Mucosa of stomach (tissue), 1 donor: ENCODE results near the gene PUDP.
"Not testable (repeated sequence)": the region's sequence is repeated elsewhere in the genome, so short reads cannot be mapped to it uniquely, and the experiment has no call there.

Source experiments
- H3K27me3 ChIP-seq: one replicate; pipeline ENCODE4 v1.7.0; 2013; ENCODE audit warnings: mild to moderate bottlenecking, low read length; ENCODE audit not compliant: control insufficient read depth, insufficient read depth
- H3K36me3 ChIP-seq: one replicate; pipeline ENCODE4 v1.7.0; 2013; ENCODE audit warnings: low read length; ENCODE audit not compliant: control insufficient read depth, insufficient read depth
- H3K4me1 ChIP-seq: one replicate; pipeline ENCODE4 v1.7.0; 2013; ENCODE audit warnings: mild to moderate bottlenecking, low read length; ENCODE audit not compliant: control insufficient read depth, insufficient read depth
- H3K4me3 ChIP-seq: one replicate; pipeline ENCODE4 v1.7.0; 2013; ENCODE audit warnings: low read length
- H3K9ac ChIP-seq: one replicate; pipeline ENCODE4 v1.7.0; 2013; ENCODE audit warnings: mild to moderate bottlenecking, low read length, moderate library complexity
- H3K9me3 ChIP-seq: one replicate; pipeline ENCODE4 v1.7.0; 2013; ENCODE audit warnings: mild to moderate bottlenecking, low read length, moderate library complexity; ENCODE audit not compliant: control insufficient read depth
- donor health status: Pancreatic carcinoma.

PUDP gene

DNA sequence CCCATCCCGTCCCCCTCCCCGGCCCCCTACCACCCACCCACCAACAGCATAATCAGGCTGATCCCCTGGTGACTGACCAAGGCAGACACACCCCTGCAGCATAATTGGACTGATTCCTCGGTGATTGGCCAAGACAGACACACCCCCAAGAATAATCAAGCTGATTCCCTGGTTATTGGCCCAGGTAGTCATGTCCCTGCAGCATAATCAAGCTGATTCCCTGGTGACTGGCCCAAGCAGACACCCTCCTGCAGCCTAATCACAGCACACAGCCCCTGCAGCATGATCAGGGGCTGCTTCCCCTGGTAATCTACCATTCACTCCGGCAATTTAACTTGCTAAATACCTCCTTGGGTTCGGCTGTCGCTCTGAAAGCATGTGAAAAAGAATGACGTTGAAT, 47.9 kb downstream of the PUDP start:
- Histone ChIP-seq H3K36me3 (no peaks in the 10 kb centered on the region), H3K4me3 (no peak overlapping the region), H3K4me1 (no peaks in the 10 kb centered on the region), H3K9me3 (no peaks in the 10 kb centered on the region), H3K27me3 (no peaks in the 10 kb centered on the region), H3K9ac (no peak overlapping the region)

GRCh38 chrX:7095657-7096056, 52.3 kb downstream of the PUDP start:
- H3K36me3 ChIP-seq, H3K27me3 ChIP-seq, H3K9ac ChIP-seq, H3K9me3 ChIP-seq, H3K4me1 ChIP-seq, H3K4me3 ChIP-seq: not testable (repeated sequence)

- H3K4me1 ChIP-seq: peaks cover 3% of the 10 kb centered on the region
- no peaks in the 10 kb centered on the region for H3K36me3 ChIP-seq
- no peaks in the 10 kb centered on the region for H3K27me3 ChIP-seq
- no peaks in the 10 kb centered on the region for H3K9me3 ChIP-seq
- no peak overlapping the region for H3K9ac ChIP-seq
- H3K4me3 ChIP-seq: no peak overlapping the region
Measured at GRCh38 chrX:7093305-7093704, 54.6 kb downstream of the PUDP start.

GRCh38 chrX:7092543-7092942, 55.4 kb downstream of the PUDP start:
- Histone ChIP-seq H3K9me3 (no peaks in the 10 kb centered on the region), H3K4me1 (peaks cover 3% of the 10 kb centered on the region), H3K27me3 (no peaks in the 10 kb centered on the region), H3K9ac (no peak overlapping the region), H3K4me3 (no peak overlapping the region), H3K36me3 (no peaks in the 10 kb centered on the region)

- Histone ChIP-seq H3K9me3 (no peaks in the 10 kb centered on the region), H3K4me3 (no peak overlapping the region), H3K27me3 (no peaks in the 10 kb centered on the region), H3K9ac (no peak overlapping the region), H3K36me3 (no peaks in the 10 kb centered on the region), H3K4me1 (peaks cover 3% of the 10 kb centered on the region)
Measured at GRCh38 chrX:7091923-7092322, 56.0 kb downstream of the PUDP start.

DNA sequence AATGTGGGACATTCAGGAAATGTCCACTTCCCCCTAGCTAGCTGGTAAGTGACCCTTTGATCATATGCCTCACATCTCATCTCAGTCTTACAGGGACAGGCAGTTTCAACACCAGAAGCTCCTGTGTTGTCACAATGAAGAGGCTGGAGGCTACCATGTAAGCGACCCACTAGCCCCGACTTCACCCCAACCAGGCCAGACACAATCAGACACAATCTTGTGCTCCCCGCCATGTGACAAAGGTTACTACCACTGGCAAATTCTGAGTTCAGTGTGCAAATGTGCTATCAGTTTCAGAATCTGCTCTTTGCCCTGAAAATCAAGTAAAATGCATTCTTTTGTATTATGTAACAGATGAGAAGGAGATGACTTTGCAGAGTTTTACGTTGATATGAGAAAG, 57.3 kb downstream of the PUDP start:
- H3K4me1 ChIP-seq: peaks cover 3% of the 10 kb centered on the region
- H3K9ac ChIP-seq: no peak overlapping the region

DNA sequence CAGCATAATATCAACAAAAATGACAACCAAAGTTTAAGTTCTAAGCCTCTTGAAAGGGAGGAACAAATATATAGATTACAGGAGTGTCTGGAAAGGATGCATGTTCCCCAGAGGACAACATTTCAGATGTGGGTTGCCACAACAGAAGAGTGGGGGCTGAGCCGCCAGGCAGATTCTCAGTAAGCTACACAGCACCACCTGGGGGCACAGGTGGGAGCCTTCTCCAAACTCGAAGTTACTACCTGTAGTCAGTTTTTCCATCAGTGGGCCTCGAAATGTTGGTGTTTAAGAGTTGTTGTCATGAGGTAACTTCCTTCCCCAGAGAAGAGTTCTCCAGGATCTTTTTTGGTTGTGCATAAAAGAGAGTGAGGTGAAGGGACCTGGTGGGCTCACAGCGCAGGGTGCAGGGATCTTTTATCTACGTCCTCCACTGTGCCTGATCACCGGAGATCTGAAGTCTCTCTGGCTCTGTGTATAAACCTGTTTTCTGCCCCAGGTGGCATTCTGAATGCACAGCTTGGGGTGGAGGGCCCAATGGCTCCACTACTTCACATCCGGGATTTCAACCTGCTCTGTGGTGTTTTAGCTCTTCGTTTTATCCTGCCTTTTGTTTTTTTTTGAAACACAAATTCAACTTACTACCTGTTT, 58.9 kb downstream of the PUDP start:
- Histone ChIP-seq H3K4me3 (no peak overlapping the region), H3K9ac (no peak overlapping the region), H3K27me3 (no peaks in the 10 kb centered on the region), H3K36me3 (no peaks in the 10 kb centered on the region), H3K4me1 (peaks cover 3% of the 10 kb centered on the region), H3K9me3 (no peaks in the 10 kb centered on the region)

More for the DNA sequence above, 57.3 kb downstream of the PUDP start:
- Histone ChIP-seq H3K4me3 (no peak overlapping the region), H3K36me3 (no peaks in the 10 kb centered on the region), H3K27me3 (no peaks in the 10 kb centered on the region), H3K9me3 (no peaks in the 10 kb centered on the region)

- Histone ChIP-seq H3K4me1 (peaks cover 3% of the 10 kb centered on the region), H3K9ac (no peak overlapping the region), H3K4me3 (no peak overlapping the region), H3K27me3 (no peaks in the 10 kb centered on the region), H3K9me3 (no peaks in the 10 kb centered on the region), H3K36me3 (no peaks in the 10 kb centered on the region)
Measured at GRCh38 chrX:7086384-7086783, 61.6 kb downstream of the PUDP start.

GRCh38 chrX:7085879-7086278, 62.1 kb downstream of the PUDP start:
- Histone ChIP-seq H3K4me3 (no peak overlapping the region), H3K9me3 (no peaks in the 10 kb centered on the region), H3K9ac (no peak overlapping the region), H3K4me1 (peaks cover 2% of the 10 kb centered on the region), H3K27me3 (no peaks in the 10 kb centered on the region), H3K36me3 (no peaks in the 10 kb centered on the region)

DNA sequence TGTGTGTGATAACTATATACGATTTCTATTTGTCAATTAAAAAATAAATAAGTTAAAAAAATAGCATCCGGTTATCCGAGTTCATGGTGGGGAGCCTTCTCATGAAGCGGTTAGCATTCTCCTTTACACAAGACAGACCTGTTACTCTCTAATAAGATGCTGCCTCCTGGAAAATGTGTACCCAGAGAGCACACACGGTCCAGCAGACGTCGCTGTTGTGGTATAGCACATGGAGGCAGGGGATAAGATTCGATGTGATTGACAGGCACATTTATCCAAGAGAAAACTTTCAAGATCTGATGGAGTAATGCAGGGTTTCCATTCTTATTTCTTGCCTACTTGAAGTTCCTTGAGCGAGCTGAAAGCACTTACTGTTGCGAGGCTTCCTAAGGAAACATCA, 63.1 kb downstream of the PUDP start:
- H3K9me3 ChIP-seq: no peaks in the 10 kb centered on the region
- no peaks in the 10 kb centered on the region for H3K27me3 ChIP-seq
- no peaks in the 10 kb centered on the region for H3K36me3 ChIP-seq
- H3K4me3 ChIP-seq: no peak overlapping the region
- H3K4me1 ChIP-seq: no peaks in the 10 kb centered on the region
- H3K9ac ChIP-seq: no peak overlapping the region

DNA sequence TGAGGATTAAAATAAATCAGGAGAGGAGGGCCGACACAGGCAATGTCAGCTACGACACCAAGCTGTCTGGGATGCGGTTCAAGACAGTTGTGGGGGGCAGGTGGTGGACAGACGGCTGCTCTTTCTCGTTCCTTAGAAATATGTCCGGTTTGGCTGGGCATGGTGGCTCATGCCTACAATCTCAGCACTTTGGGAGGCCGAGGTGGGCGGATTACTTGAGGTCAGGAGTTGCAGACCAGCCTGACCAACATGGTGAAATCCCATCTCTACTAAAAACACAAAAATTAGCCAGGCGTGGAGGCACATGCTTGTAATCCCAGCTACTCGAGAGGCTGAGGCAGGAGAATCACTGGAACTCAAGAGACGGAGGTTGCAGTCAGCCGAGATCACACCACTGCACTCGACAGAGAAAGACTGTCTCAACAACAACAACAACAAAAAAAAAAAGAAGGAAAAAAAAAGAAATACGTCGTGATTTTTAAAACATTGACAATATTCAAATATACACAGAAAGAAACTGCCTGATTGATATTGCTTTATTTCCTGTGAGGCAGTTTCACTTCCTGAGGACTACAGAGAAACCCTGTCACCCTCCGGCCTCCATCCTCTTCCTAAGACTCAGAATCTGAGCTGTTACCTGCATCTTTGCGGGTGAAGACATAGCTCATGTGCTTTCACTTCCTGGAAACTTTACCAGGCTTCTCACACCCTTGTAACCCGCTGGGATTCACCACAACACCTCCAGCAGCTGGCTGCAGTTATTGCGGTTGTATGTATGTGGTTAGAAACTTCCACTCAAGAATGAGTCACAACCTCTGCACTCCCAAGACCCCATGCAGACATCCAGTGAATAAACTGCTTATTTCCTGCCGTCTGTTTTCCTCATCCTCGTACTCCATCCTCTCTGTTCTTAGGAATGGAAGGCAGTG, 64.2 kb downstream of the PUDP start:
- Histone ChIP-seq H3K9me3 (no peaks in the 10 kb centered on the region), H3K9ac (no peak overlapping the region), H3K27me3 (no peaks in the 10 kb centered on the region), H3K36me3 (no peaks in the 10 kb centered on the region), H3K4me1 (no peaks in the 10 kb centered on the region), H3K4me3 (no peak overlapping the region)

DNA sequence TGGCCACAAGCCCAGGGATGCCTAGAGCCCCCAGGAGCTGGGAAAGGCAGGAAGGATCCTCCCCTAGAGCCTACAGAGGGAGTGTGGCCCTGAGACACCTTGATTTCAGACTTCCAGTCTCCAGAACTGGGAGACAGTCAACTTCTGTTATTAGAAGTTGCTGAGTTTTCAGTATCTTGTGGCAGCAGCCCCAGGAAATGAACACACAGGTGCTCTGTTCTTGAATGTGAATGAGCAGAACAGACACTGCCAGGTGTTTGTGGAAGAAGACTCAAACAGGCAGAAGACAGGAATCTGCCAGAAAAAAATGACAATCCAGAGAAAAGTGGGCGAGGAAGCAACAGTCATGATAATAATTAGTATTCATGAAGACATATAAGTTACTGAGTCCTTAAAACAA, 64.9 kb downstream of the PUDP start:
- H3K4me1 ChIP-seq: no peaks in the 10 kb centered on the region
- no peaks in the 10 kb centered on the region for H3K27me3 ChIP-seq
- no peak overlapping the region for H3K9ac ChIP-seq
- H3K4me3 ChIP-seq: no peak overlapping the region
- no peaks in the 10 kb centered on the region for H3K9me3 ChIP-seq
- no peaks in the 10 kb centered on the region for H3K36me3 ChIP-seq
